ENCODE data around the gene MMP28. TPM values are rescaled to one million over a fixed set of nuclear protein-coding genes. Genes with fewer than 3 reads are reported as not detected.

MMP28 gene
- total and polyA plus RNA-seq, 2 donors from 2014 or later, result 4.5 to 10.3 TPM

- Histone ChIP-seq H3K9me3 (ENCODE audit: control insufficient read depth in 2 of 3, insufficient read depth in 1 of 3, low read length in 3 of 3) (no peaks in the 10 kb centered on the region), H3K9ac (ENCODE audit: low read length in 3 of 3) (peak within 1 kb of the TSS; percentile 91 to 97 (median 95)), H3K27ac (ENCODE audit: low read depth in 2 of 2, low read length in 2 of 2) (peak within 1 kb of the TSS; percentile 97), H3K4me1 (ENCODE audit: control insufficient read depth in 2 of 3, insufficient read depth in 2 of 3, low read depth in 1 of 3, low read length in 3 of 3) (peaks cover 2 to 6% (median 6%) of the 10 kb centered on the region in 3 donors), H3K4me3 (ENCODE audit: low read length in 3 of 3) (peak within 1 kb of the TSS; percentile 96 to 98 (median 97)), H3K27me3 (ENCODE audit: control insufficient read depth, insufficient read depth, low read length) (no peaks in the 10 kb centered on the region), H3K36me3 (ENCODE audit: control insufficient read depth in 2 of 3, insufficient read depth in 3 of 3, low read length in 3 of 3) (no peaks in the 10 kb centered on the region)
- FAIRE-seq (no peak), DNase-seq (peak; percentile 97 to 99 (median 98))
- intact Hi-C loops (cut with DNase I), result loop anchor here (5.0 kb wide), 1 partner anchor 42 kb away; no protein-coding TSS in a partner anchor
- peak; percentile 70 for TF ChIP-seq CTCF (IDR thresholded peaks at IDR 0.05; ENCODE audit: borderline replicate concordance, extremely low read depth, insufficient read depth)
These were observed 13.8 kb upstream of the MMP28 start, which contains the start of gene TAF15 for GRCh38 chr17:35808962-35809854. Gene TAF15 (plus strand): TSS chr17:35809484. CDS start chr17:35809570, 86 bp downstream.

- Histone ChIP-seq H3K4me3 (ENCODE audit: low read length in 3 of 3) (peak overlapping the region; percentile 88 to 96 (median 94)), H3K27me3 (ENCODE audit: control insufficient read depth, insufficient read depth, low read length) (no peaks in the 10 kb centered on the region), H3K36me3 (ENCODE audit: control insufficient read depth in 2 of 3, insufficient read depth in 3 of 3, low read length in 3 of 3) (no peaks in the 10 kb centered on the region), H3K9me3 (ENCODE audit: control insufficient read depth in 2 of 3, insufficient read depth in 1 of 3, low read length in 3 of 3) (no peaks in the 10 kb centered on the region), H3K4me1 (ENCODE audit: control insufficient read depth in 2 of 3, insufficient read depth in 2 of 3, low read depth in 1 of 3, low read length in 3 of 3) (peaks cover 2 to 6% (median 6%) of the 10 kb centered on the region in 3 donors), H3K9ac (ENCODE audit: low read length in 3 of 3) (peak overlapping the region; percentile 68 to 95 (median 83)), H3K27ac (ENCODE audit: low read depth in 2 of 2, low read length in 2 of 2) (peak overlapping the region; percentile 97)
- no peak for FAIRE-seq
- intact Hi-C loops (cut with DNase I), result loop anchor here (5.0 kb wide), 1 partner anchor 41 kb away; no protein-coding TSS in a partner anchor
- no peak for DNase-seq
- TF ChIP-seq CTCF (IDR thresholded peaks at IDR 0.05; ENCODE audit: borderline replicate concordance, extremely low read depth, insufficient read depth), result no peak
These were observed 13.0 kb upstream of the MMP28 start for GRCh38 chr17:35808240-35808961.

GRCh38 chr17:35807371-35808144 lies 12.1 kb upstream of the MMP28 start:
- no peak overlapping the region for H3K4me3 ChIP-seq (ENCODE audit: low read length in 3 of 3)
- intact Hi-C loops (cut with DNase I), result loop anchor here (5.0 kb wide), 1 partner anchor 40 kb away; no protein-coding TSS in a partner anchor
- FAIRE-seq, result no peak

More at GRCh38 chr17:35807371-35808144, 12.1 kb upstream of the MMP28 start:
- Histone ChIP-seq H3K27ac (ENCODE audit: low read depth in 2 of 2, low read length in 2 of 2) (no peak overlapping the region), H3K9me3 (ENCODE audit: control insufficient read depth in 2 of 3, insufficient read depth in 1 of 3, low read length in 3 of 3) (no peaks in the 10 kb centered on the region), H3K4me1 (ENCODE audit: control insufficient read depth in 2 of 3, insufficient read depth in 2 of 3, low read depth in 1 of 3, low read length in 3 of 3) (peaks cover 2 to 6% (median 6%) of the 10 kb centered on the region in 3 donors), H3K9ac (ENCODE audit: low read length in 3 of 3) (no peak overlapping the region), H3K27me3 (ENCODE audit: control insufficient read depth, insufficient read depth, low read length) (no peaks in the 10 kb centered on the region), H3K36me3 (ENCODE audit: control insufficient read depth in 2 of 3, insufficient read depth in 3 of 3, low read length in 3 of 3) (no peaks in the 10 kb centered on the region)
- TF ChIP-seq CTCF (IDR thresholded peaks at IDR 0.05; ENCODE audit: borderline replicate concordance, extremely low read depth, insufficient read depth), result no peak
- DNase-seq, result no peak

All from kidney (tissue), 14 donors.